SK-N-MC (cell line): ENCODE measurements around the gene PCCA.

Experiments
- DNase-seq: peaks from one replicate; pipeline ENCODE4 v3.0.0-alpha.2; 2011; ENCODE audit warnings: low read depth, low spot score
- H3K27ac ChIP-seq: fragments of 200-600 bp; sonication (generic); 2 replicates; pipeline ENCODE4 v1.5.1; 2016; ENCODE audit warnings: mixed run types
- H3K36me3 ChIP-seq: fragments of 200-600 bp; sonication (generic); 2 replicates; pipeline ENCODE4 v1.6.1; 2017; ENCODE audit warnings: antibody characterized with exemption, low read length, mixed read lengths; ENCODE audit not compliant: insufficient read depth
- H3K4me3 ChIP-seq: fragments of 200-600 bp; sonication (generic); 2 replicates; pipeline ENCODE4 v1.5.1; 2016
- H3K9ac ChIP-seq: fragments of 200-600 bp; sonication (generic); 2 replicates; pipeline ENCODE4 v1.8.0; 2017; ENCODE audit warnings: mixed run types, mixed read lengths; ENCODE audit not compliant: insufficient read length
- H3K9me3 ChIP-seq: fragments of 200-600 bp; sonication (generic); 2 replicates; pipeline ENCODE4 v1.6.1; 2017; ENCODE audit warnings: low read depth, mild to moderate bottlenecking, antibody characterized with exemption, low read length, moderate library complexity, mixed read lengths
- EZH2 ChIP-seq: fragments of 200-600 bp; sonication (generic); IDR thresholded peaks from one replicate; pipeline ENCODE4 v1.6.1; 2017; ENCODE audit warnings: antibody characterized with exemption
- FOXP2 ChIP-seq: optimal IDR thresholded peaks from 2 replicates; pipeline ENCODE3; 2011; ENCODE audit warnings: mild to moderate bottlenecking, moderate library complexity; ENCODE audit not compliant: insufficient read depth; ENCODE audit errors: extremely low read length, control extremely low read depth
- POLR2AphosphoS5 ChIP-seq: IDR thresholded peaks from 2 replicates; pipeline ENCODE4 v1.6.1; 2012; ENCODE audit warnings: mild to moderate bottlenecking, low read depth, low read length, borderline replicate concordance

PCCA gene

GRCh38 chr13:100389617-100390016 lies 300.7 kb downstream of the PCCA start:
- no peak for TF ChIP-seq EZH2
- TF ChIP-seq POLR2AphosphoS5 = no peak
- TF ChIP-seq FOXP2 = no peak
- H3K4me3 ChIP-seq = no peak overlapping the region
- H3K9ac ChIP-seq = no peak overlapping the region
- H3K36me3 ChIP-seq = peaks cover 6% of the 10 kb centered on the region; the same call in 1 of the 2 replicates
- no peaks in the 10 kb centered on the region for H3K9me3 ChIP-seq
- no peak for DNase-seq
- no peak overlapping the region for H3K27ac ChIP-seq

- 0 out of 2 replicates have a peak, but pooled peaks cover 2% of the 10 kb centered on the region for H3K36me3 ChIP-seq
- H3K9ac ChIP-seq = no peak overlapping the region
- DNase-seq = peak; percentile 52
- peak overlapping the region; percentile 83 for H3K27ac ChIP-seq
- peak overlapping the region; percentile 13; the same call in 1 of the 2 replicates for H3K4me3 ChIP-seq
- H3K9me3 ChIP-seq = no peaks in the 10 kb centered on the region
- TF ChIP-seq FOXP2 = no peak
- no peak for TF ChIP-seq EZH2
- TF ChIP-seq POLR2AphosphoS5 = no peak
Measured at GRCh38 chr13:100392709-100393630, 304.1 kb downstream of the PCCA start.

GRCh38 chr13:100394005-100394695 lies 305.3 kb downstream of the PCCA start:
- Histone ChIP-seq H3K36me3 (0 out of 2 replicates have a peak, but pooled peaks cover 2% of the 10 kb centered on the region), H3K4me3 (peak overlapping the region; percentile 68), H3K9me3 (no peaks in the 10 kb centered on the region), H3K9ac (peak overlapping the region; percentile 13), H3K27ac (peak overlapping the region; percentile 83)
- DNase-seq = no peak
- TF ChIP-seq EZH2 = no peak

- Histone ChIP-seq H3K36me3 (0 out of 2 replicates have a peak, but pooled peaks cover 2% of the 10 kb centered on the region), H3K9ac (no peak overlapping the region), H3K27ac (no peak overlapping the region), H3K4me3 (no peak overlapping the region), H3K9me3 (no peaks in the 10 kb centered on the region)
- DNase-seq = no peak
- TF ChIP-seq EZH2 (no peak), POLR2AphosphoS5 (no peak), FOXP2 (no peak)
Measured at GRCh38 chr13:100395698-100396373, 306.9 kb downstream of the PCCA start.

- peaks cover 2% of the 10 kb centered on the region; the same call in 1 of the 2 replicates for H3K36me3 ChIP-seq
- no peak for DNase-seq
- no peak overlapping the region for H3K27ac ChIP-seq
- H3K4me3 ChIP-seq = no peak overlapping the region
- no peak overlapping the region for H3K9ac ChIP-seq
- TF ChIP-seq FOXP2 = no peak
- no peak for TF ChIP-seq EZH2
- TF ChIP-seq POLR2AphosphoS5 = no peak
- no peaks in the 10 kb centered on the region for H3K9me3 ChIP-seq
Measured at GRCh38 chr13:100396776-100397175, 307.9 kb downstream of the PCCA start.

DNA sequence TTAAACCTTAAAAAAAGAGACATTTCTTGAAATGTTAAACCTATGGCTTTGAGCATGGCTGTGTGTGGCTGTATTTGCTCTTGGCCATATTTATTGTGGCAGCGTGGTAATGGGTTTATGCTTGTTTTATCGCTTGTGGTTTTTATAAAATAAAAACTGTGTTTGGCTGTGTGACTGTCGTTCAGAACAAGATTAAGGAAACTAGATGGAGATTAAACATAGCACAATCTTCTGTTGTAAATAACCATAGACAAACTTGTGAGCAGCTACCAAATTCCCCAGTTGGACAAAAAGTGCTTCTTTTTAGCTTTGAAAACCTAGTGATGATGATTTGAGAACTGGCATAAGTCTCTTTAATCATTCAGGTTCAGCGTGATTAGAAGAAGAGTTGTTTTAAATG lies 308.7 kb downstream of the PCCA start:
- no peak overlapping the region for H3K4me3 ChIP-seq
- TF ChIP-seq EZH2 = no peak
- TF ChIP-seq FOXP2 = no peak
- no peak for TF ChIP-seq POLR2AphosphoS5
- peak overlapping the region; percentile 22 for H3K9ac ChIP-seq
- peaks cover 6% of the 10 kb centered on the region for H3K36me3 ChIP-seq
- H3K9me3 ChIP-seq = no peaks in the 10 kb centered on the region
- peak overlapping the region; percentile 59 for H3K27ac ChIP-seq
- no peak for DNase-seq

- no peak for DNase-seq
- H3K9ac ChIP-seq = no peak overlapping the region
- peaks cover 12% of the 10 kb centered on the region for H3K36me3 ChIP-seq
- no peak overlapping the region for H3K4me3 ChIP-seq
- H3K9me3 ChIP-seq = no peaks in the 10 kb centered on the region; the same call in 1 of the 2 replicates
- TF ChIP-seq FOXP2 = no peak
- TF ChIP-seq EZH2 = no peak
- no peak for TF ChIP-seq POLR2AphosphoS5
- 0 out of 2 replicates have a peak overlapping the region, but pooled peaks have one; percentile 16 for H3K27ac ChIP-seq
Measured at GRCh38 chr13:100398360-100398759, 309.5 kb downstream of the PCCA start.

DNA sequence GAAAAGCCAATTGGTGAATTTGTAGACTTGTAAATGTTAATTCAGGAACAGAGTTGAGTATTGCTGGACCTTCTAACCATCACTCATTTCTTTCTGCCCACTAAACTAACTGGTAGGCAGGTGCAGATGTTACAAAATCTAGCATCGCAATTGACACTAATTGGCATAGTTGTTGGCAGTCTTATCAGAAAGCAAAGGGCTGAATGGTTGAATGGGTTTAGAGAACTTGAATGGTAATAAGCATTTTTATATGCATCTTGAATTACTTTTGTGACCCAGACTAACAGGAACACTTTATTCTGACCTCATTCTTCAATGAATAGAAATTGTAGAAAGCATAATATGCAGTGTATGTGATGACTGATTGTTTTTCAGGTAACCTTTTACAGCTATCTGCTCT lies 310.6 kb downstream of the PCCA start:
- Histone ChIP-seq H3K9ac (no peak overlapping the region), H3K9me3 (no peaks in the 10 kb centered on the region; the same call in 1 of the 2 replicates), H3K36me3 (peaks cover 18% of the 10 kb centered on the region), H3K4me3 (no peak overlapping the region), H3K27ac (no peak overlapping the region)
- no peak for TF ChIP-seq POLR2AphosphoS5
- TF ChIP-seq EZH2 = no peak
- no peak for TF ChIP-seq FOXP2
- DNase-seq = no peak
